Measurements from ENCODE around the gene SFXN5.

DNA sequence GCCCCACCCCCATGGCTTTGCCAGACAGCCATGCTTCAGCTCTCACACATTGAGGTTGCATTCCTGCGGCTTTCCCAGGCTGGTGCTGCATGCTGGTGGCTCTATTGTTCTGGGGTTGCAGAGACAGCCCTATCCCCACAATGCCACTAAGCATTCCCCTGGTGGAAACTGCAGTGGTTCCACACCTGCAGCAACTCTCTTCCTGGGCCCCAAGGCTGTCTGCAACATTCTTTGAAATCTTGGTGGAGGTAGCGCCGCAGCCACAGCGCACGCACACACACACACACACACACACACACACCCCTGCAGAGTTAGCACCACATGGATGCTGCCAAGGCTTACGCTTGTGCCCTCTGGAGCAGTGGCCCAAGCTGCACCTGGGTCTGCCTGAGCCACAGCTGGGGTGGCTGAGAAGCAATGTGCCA, 21.4 kb downstream of the SFXN5 start:
- TF ChIP-seq POLR2AphosphoS5 (IDR thresholded peaks at IDR 0.05; ENCODE audit: low read depth, low read length) (no peak), CTCF (IDR thresholded peaks at IDR 0.05) (no peak), REST (IDR thresholded peaks at IDR 0.05; ENCODE audit: insufficient read depth in 1 of 2, low read depth in 2 of 2, low read length in 1 of 2) (no peak)

Data from Panc1 (cell line).